ENCODE data around the gene FRMD1. TPM values are rescaled to one million over a fixed set of nuclear protein-coding genes. Genes with fewer than 3 reads are reported as not detected.

The FRMD1 gene
- total RNA-seq, 2 experiments from 2014 or later = not detected

GRCh38 chr6:168016176-168016620 lies 62.8 kb downstream of the FRMD1 start:
- ATAC-seq (ENCODE audit: poor library complexity) (no peak), DNase-seq (no peak)
- Histone ChIP-seq H3K27me3 (ENCODE audit: control insufficient read depth in 1 of 2, insufficient read depth in 2 of 2, low read length in 2 of 2) (no peaks in the 10 kb centered on the region), H3K27ac (ENCODE audit: low read depth in 1 of 2, low read length in 2 of 2) (no peak overlapping the region), H3K9me3 (ENCODE audit: control insufficient read depth in 1 of 2, insufficient read depth in 1 of 2, low read length in 2 of 2) (peaks cover 16 to 33% of the 10 kb centered on the region in 2 experiments), H3K4me3 (ENCODE audit: low read length) (no peak overlapping the region), H3K4me1 (ENCODE audit: insufficient read depth, low read length) (no peaks in the 10 kb centered on the region), H3K36me3 (ENCODE audit: insufficient read depth, low read length) (no peaks in the 10 kb centered on the region)
- TF ChIP-seq CTCF (IDR thresholded peaks at IDR 0.05) = no peak
- ChIA-PET CTCF (no interaction called here), POLR2A (no interaction called here)
- intact Hi-C loops (cut with DNase I, micrococcal nuclease) = no loop called here
- peaks cover 4% of the 10 kb centered on the region for H3K36me3 Mint-ChIP-seq (ENCODE audit: low read depth)
- H3K4me3 Mint-ChIP-seq = no peak overlapping the region
- peaks cover 14% of the 10 kb centered on the region for H3K27me3 Mint-ChIP-seq
- H3K4me1 Mint-ChIP-seq (ENCODE audit: low read depth) = no peaks in the 10 kb centered on the region
- no peak overlapping the region for H3K27ac Mint-ChIP-seq
- peaks cover 14% of the 10 kb centered on the region for H3K9me3 Mint-ChIP-seq

- no peaks in the 10 kb centered on the region for H3K4me1 Mint-ChIP-seq (ENCODE audit: low read depth)
- no peak overlapping the region for H3K27ac Mint-ChIP-seq
- intact Hi-C loops (cut with DNase I, micrococcal nuclease) = no loop called here
- peaks cover 22 to 33% of the 10 kb centered on the region in 2 experiments for H3K9me3 ChIP-seq (ENCODE audit: control insufficient read depth in 1 of 2, insufficient read depth in 1 of 2, low read length in 2 of 2)
- H3K27me3 Mint-ChIP-seq = peaks cover 14% of the 10 kb centered on the region
- no peak overlapping the region for H3K27ac ChIP-seq (ENCODE audit: low read depth in 1 of 2, low read length in 2 of 2)
- no peak overlapping the region for H3K4me3 Mint-ChIP-seq
- POLR2A ChIA-PET = no interaction called here
- peaks cover 17% of the 10 kb centered on the region for H3K9me3 Mint-ChIP-seq
- no peak for ATAC-seq (ENCODE audit: poor library complexity)
- DNase-seq = no peak
- H3K27me3 ChIP-seq (ENCODE audit: control insufficient read depth in 1 of 2, insufficient read depth in 2 of 2, low read length in 2 of 2) = no peaks in the 10 kb centered on the region
- no peak for TF ChIP-seq CTCF (IDR thresholded peaks at IDR 0.05)
- H3K36me3 Mint-ChIP-seq (ENCODE audit: low read depth) = peaks cover 4% of the 10 kb centered on the region
- CTCF ChIA-PET = no interaction called here
- no peaks in the 10 kb centered on the region for H3K4me1 ChIP-seq (ENCODE audit: insufficient read depth, low read length)
- H3K36me3 ChIP-seq (ENCODE audit: insufficient read depth, low read length) = no peaks in the 10 kb centered on the region
- H3K4me3 ChIP-seq (ENCODE audit: low read length) = no peak overlapping the region
These were observed 63.4 kb downstream of the FRMD1 start for GRCh38 chr6:168015482-168016175.

- DNase-seq (no peak), ATAC-seq (ENCODE audit: poor library complexity) (no peak)
- intact Hi-C loops (cut with DNase I, micrococcal nuclease) = no loop called here
- H3K4me1 Mint-ChIP-seq (ENCODE audit: low read depth) = no peaks in the 10 kb centered on the region
- Histone ChIP-seq H3K4me1 (ENCODE audit: insufficient read depth, low read length) (no peaks in the 10 kb centered on the region), H3K9me3 (ENCODE audit: control insufficient read depth in 1 of 2, insufficient read depth in 1 of 2, low read length in 2 of 2) (peaks cover 24 to 33% of the 10 kb centered on the region in 2 experiments), H3K27me3 (ENCODE audit: control insufficient read depth in 1 of 2, insufficient read depth in 2 of 2, low read length in 2 of 2) (no peaks in the 10 kb centered on the region), H3K27ac (ENCODE audit: low read depth in 1 of 2, low read length in 2 of 2) (no peak overlapping the region), H3K4me3 (ENCODE audit: low read length) (no peak overlapping the region), H3K36me3 (ENCODE audit: insufficient read depth, low read length) (no peaks in the 10 kb centered on the region)
- ChIA-PET POLR2A (no interaction called here), CTCF (no interaction called here)
- H3K9me3 Mint-ChIP-seq = peaks cover 21% of the 10 kb centered on the region
- H3K27ac Mint-ChIP-seq = no peak overlapping the region
- peaks cover 14% of the 10 kb centered on the region for H3K27me3 Mint-ChIP-seq
- H3K4me3 Mint-ChIP-seq = no peak overlapping the region
- peaks cover 4% of the 10 kb centered on the region for H3K36me3 Mint-ChIP-seq (ENCODE audit: low read depth)
- no peak for TF ChIP-seq CTCF (IDR thresholded peaks at IDR 0.05)
These were observed 64.0 kb downstream of the FRMD1 start for GRCh38 chr6:168015009-168015408.

All from CD4-positive, alpha-beta T cell (primary cell).